HPDE6-E6E7 (cell line): ENCODE measurements around the gene CCR5.
A peak's percentile ranks its signal among the peaks of the same experiment; 100 is the strongest.
"Not testable (repeated sequence)": the region's sequence is repeated elsewhere in the genome, so short reads cannot be mapped to it uniquely, and the experiment has no call there.

Experiments
- DNase-seq: peaks from one replicate; pipeline ENCODE4 v3.0.0; 2011; ENCODE audit warnings: missing footprints; ENCODE audit errors: extremely low spot score

The CCR5 gene

DNA sequence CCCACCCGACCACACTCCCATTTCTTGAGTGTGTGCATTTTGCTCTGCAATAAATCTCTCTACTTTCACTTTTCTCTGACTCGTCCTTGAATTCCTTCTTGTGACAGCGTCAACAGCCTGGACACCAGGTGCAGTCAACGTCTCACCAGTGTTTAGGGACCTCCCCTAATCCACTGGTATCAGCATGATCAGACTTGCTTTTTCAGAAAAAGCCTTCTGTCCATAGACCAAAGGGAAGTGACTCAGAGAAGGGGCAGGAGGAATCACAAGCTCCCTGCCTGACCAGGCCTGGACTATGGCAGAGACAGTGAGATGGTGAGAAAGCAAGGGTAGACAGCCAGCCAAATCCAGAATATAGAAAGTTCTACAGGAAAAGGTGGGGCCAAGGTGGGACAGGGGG lies 15.5 kb downstream of the CCR5 start:
- DNase-seq = peak; percentile 79

DNA sequence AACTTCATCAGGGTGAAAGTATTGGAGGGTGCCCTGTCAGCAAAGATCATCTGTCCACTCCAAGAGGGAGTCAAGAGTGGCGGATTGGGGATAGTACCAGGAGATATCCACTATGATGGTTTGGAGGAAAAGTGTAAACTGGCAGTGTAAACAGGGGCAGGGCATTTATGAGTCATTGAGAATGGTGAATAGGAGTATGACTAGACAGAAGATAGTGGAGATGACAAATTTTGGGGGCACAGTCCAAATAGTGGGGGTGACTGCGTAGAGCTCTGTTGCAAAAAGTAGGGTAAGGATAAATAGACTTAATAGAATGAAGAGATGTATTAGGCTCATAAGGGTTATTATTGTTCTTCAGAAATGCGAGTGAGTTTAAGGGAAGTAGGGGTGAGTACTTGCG lies 18.1 kb downstream of the CCR5 start:
- not testable (repeated sequence) for DNase-seq

DNA sequence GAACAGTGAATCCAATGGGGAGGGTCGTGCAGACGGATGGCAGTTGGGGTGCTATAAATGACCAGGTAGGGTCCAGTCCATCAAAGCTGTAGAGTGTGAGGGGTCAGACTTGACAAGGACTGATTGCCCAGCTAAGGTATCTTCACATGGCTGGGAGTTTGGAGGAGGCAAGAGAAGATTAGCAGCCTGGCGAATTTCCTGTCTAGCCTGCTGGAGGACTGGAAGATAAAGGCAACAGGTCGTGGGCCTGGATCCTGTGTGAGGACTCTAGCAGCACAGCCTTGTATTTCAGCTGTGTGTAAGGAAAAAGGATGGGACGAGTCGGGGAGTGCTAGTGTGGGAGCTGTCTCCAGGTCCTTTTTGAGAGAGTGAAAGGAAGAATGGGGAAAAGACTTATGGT lies 18.6 kb downstream of the CCR5 start:
- no peak for DNase-seq

DNA sequence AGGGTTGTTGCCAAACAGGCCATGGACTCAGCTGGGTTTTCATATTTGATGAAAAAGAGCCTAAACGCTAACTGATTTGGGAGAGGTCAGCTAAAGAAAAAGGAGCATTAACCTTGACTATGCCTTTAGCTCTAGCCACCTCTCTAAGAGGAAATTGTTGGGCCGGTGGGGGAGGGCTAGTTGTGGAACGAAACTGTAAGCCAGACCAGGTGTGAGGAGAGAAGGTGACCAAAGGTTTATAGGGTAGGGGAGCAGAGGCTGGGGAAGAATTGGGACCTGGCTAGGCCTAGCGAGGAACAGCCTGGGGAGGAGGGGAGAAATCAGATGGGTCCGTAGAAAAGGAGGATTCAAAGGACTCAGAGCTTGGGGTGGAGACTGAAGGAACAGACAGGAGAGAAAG lies 20.8 kb downstream of the CCR5 start:
- DNase-seq = not testable (repeated sequence)

DNA sequence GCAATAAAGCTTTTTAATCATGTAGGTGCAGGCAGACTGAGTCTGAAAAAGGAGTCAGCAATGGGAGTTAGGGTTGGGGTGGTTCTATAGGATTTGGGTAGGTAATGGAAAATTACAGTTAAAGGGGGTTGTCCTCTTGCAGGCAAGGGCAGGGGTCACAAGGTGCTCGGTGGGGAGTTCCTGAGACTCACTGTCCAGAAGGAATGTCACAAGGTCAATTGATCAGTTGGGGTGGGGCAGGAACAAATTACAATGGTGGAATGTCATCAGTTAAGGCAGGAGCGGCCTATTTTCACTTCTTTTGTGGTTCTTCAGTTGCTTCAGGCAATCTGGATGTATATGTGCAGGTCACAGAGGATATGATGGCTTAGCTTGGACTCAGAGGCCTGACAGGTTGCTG lies 22.3 kb downstream of the CCR5 start:
- no peak for DNase-seq

DNA sequence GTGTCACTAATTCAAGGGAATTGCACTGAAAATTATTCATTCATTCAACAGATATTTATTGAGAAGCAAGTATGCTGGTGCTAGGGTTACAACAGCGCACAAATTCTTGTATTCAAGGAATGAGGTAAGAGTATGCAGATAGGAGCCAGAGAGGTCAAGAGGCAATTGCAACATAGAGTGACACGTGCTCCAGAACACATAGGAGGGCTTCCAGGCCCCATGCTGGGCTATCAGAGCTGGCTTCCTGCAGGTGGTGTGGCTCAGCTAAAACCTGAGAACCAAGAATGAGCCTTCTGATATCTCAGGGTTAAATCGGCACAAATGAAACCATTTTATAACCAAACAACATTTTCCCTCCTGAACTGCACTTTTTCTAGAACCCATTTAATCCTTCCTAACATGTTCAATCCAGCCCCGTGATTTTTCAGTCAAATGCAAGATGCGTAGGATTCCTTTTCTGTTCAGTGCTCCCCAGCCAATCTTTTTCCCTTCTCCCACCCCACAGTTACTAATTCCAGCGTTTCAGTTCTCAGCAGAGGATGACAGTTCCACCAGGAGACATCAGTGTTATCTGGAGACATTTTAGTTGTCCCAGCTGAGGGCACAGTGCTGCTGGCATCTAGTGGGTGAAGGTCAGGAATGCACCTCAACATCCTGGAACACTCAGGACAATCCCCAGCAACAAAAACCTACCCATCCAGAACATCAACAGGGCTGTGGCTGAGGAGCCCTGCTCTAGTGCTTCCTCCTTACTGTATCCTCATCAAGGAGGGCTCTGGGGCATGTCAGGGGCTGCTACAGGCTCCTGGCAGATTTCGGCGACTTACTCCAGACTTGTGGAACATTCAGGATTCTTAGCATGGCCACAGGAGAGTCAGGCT lies 23.0 kb downstream of the CCR5 start:
- no peak for DNase-seq

DNA sequence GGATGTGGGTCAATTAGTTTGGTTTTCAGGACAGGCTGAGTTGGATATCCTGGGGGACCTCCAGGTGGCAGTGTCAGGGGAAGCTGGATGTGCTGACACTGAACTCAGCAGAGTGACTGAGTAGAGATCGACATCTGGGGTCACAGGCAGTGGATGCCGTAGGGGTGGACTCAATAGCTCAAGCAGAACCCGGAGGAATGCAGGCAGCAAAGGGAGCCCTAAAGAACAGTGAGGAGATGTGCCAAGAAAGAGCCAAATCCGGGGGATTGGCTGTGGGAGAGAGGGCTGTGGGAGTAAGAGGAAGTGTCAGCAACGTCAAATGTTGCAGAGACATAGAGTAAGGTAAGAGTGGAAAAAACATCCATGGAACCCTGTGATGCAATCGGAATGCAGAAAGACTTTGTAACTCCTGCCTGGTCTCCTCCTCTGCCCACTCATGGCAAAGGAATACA lies 24.5 kb downstream of the CCR5 start:
- DNase-seq = no peak

DNA sequence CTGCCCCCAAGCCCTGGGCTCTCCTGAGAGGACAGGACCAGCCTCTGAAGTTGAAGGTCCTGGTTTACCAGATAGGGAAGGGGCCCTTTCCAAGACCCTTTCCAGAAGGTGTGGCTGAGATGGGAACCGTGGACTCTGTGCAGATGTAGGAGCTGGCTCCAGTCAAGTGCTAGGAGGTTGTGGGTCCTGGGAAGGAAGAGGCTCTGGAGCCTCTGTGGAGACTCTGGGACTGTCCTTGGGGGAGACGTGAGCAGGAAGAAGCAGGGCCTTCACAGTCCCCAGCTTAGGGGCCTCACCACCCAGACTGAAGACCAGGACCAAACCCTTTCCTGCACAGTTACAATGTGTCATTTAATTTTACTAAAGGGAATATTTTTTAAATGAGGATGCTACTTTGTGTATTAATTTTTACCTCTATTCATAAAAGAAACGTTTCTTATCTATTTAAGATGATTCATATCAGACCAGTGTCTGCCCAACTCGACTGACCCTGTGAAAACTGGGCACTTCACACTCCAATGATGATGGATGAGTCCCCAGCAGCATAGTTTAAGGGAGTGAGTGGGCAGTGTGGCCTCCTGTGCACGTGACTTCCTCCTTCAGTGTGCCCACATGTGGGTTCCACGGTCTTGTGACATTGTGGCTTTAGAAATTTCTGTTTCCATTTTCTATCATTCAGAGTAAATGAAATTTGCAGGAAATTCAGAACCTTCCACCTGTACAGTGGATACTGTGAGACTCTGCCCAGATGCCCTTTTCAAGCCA lies 25.2 kb downstream of the CCR5 start:
- no peak for DNase-seq

DNA sequence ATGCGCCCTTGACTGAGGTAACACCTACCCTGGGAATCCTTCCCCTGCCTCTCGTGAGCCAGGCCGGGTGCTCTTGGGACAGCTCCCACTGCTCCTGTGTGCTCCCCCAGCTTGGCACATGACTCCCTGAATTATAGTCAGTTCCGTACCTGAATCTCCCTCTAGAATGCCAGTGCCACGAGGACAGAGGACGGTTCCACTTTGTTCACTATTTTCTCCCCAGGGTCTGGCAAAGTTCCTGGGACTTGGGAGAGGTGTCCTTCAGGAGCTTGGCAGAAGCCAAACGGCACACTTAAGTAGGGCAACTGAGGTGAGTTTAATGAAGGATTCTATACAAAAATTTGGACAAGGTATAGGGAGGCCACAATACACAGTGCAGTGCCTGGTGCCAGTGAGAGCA lies 26.4 kb downstream of the CCR5 start:
- DNase-seq = no peak

DNA sequence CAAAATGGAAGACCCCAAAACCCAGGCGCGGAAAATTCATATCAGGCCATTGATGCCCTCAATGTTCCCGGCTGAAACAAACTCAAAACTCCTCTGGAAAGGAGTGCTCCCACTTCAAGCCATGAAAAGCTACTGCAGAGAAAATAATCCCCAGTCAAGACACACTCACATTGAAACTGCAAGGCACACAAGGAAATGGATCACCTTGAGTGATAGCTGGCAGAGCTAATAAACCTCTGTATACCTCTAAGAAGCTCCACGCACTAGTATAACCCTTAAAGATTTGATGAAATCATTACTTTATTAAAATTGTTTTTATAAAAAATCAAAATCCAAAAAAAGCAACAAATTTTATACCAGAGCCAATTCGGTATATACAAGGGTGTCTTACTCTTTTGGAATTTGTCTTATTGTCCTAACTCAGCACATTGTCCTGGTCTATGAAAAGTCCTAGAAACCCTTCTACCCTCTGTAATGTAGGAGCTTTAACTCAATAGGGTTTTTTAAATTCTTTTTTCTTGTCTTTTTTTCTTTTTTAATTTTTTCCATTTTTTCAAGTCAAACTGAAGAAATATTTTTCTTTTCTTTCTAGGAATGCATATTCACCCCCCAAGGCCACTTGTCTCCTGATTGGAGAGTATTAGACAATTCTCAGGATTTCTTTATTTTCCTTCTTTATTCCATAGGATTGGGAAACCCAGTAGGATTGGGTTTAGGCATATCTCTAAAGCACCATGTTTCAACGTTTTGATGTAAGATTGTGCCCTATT lies 27.6 kb downstream of the CCR5 start:
- DNase-seq = no peak

DNA sequence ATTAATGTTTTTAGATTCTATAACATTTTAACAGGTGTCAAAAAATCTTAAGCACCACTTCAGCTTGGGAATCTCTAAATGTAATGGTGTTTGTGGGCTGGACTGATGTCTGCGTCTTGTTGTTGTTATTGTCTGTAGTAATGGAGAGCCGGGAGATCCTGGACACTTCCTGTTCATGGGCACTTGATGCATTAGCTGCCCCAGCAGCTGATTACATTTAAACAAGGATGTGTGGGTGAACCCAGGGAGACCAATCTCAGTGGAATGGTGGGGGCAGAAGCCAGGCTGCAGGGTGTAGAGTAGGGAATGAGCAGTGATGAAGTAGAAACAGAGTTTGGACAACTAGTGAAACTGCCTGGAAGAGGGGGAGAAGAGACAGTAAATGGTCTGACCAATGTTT lies 28.4 kb downstream of the CCR5 start:
- no peak for DNase-seq

DNA sequence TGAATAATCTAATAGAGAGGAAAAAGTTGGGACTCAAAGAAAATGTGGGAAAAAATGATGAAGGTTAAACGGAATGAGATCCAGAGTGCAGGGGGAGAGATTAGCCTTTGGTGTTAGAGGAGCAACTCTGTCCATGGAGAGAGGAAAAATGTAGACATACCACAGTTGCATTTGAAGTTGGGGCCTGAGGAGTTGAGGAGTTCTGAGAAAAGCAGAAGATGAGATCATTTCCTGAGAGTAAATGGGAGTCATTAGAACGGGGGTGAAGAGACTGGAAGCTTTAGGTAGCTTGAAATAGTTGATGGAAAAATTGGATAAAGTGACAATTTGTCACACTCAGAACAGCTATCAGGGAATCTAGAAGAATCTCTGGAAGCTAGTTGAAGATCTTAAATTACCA lies 28.8 kb downstream of the CCR5 start:
- DNase-seq = no peak

DNA sequence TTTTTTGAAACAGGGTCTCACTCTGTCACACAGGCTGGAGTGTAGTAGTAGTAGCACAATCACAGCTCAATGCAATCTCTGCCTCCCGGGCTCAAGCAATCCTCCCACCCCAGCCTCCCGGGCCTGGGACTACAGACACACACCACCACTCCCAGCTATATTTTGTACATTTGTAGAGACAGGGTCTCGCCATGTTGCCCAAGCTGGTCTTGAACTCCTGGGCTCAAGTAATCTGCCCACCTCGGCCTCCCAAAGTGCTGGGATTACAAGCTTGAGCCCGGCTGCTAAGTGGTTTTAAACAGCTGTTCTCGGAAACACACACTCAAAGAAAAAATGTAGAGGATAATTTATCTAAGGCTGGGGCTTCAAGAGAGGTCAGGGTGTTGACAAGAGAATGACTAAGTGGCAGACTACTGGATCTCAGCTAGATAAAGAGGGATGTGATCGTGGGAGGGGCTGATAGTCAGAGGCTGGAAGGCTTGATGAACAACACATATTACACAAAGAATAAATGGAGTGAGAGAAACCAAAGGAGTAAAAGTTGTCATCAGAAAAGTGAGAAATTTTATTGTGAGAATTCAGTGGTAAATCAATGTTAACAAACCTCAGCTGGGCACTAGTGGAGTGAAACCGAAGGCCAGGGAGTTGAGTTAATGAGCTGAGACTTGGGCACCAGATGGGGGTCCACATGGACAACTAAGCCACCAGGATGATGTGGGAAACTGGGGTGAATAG lies 29.4 kb downstream of the CCR5 start:
- DNase-seq = no peak

DNA sequence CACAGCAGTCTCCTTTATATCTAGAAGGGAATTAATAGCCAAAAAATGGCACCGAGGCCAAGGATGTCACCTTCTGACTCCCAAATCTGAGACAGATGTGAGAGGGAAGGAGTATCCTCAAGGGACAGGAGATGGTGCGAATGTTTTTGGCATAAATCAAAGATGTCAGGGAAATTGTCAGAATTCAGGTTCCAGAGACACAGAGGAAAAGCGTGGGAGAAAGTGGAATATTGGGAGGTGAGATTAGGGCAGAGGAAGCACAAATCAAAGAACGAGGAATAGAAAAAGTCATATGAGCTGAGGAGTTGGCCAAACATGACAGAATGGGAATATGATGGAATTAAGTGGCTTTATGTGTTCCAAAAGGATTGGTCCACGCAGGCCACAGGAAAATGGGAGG lies 30.1 kb downstream of the CCR5 start:
- no peak for DNase-seq

DNA sequence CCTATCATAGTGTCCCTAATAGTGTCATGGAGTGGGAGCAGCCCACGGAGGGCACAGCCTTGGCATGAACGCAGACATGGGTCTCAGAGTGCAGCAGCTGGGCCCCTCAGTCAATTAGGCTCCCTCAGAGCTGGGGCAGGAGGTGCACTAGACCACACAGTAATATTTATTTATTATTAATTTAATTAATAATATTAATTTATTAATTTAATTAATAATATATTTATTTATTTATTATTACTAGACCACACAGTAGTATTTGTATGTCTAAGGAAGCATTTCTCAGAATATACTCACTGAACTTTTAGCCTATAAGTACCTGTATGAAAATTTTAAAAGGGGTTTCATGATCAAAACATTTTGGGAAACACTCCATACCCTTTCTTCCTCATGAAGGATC lies 30.8 kb downstream of the CCR5 start:
- no peak for DNase-seq

DNA sequence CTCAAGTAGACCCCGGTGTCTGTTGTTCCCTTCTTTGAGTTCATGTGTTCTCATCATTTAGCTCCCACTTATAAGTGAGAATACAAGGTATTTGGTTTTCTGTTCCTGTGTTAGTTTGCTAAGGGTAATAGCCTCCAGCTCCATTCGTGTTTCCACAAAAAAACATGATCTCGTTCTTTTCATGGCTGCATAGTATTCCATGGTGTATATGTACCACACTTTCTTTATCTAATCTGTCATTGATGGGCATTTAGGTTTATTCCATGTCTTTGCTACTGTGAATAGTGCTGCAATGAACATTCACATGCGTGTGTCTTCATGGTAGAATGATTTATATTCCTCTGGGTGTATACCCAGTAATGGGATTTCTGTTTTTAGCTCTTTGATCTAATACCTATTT lies 32.2 kb downstream of the CCR5 start:
- not testable (repeated sequence) for DNase-seq

DNA sequence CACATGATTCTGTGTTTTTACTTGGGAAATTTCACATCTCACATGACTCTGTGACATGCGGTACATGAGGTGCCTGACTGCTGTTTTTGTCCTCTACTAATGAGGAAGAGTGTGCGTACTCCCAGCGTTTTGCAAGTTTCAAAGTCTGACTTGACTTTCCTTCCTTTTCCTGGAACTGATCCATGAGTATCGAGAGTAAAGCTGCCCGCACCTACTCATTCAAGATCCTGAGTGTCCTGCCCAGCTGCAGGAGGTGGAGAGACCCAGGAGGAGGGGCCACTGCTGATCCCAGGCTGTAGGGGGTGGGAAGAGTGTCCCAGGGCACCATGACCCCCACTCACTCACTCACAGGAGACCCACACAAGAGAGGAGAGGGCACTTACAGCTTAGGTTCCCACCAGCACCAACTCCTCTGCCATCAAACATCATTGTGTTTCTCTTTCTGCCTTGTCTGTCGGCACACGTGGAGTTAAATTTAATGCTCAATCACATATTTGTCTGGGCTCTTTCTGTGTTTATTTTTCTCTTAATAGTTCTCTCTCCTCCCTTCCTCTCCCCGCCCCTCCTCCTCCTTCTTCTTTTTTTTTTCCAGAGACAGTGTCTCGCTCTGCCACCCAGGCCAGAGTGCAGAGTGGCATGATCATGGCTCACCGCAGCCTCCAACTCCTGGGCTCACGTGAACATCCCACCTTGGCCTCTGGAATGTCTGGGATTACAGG lies 34.7 kb downstream of the CCR5 start:
- no peak for DNase-seq

DNA sequence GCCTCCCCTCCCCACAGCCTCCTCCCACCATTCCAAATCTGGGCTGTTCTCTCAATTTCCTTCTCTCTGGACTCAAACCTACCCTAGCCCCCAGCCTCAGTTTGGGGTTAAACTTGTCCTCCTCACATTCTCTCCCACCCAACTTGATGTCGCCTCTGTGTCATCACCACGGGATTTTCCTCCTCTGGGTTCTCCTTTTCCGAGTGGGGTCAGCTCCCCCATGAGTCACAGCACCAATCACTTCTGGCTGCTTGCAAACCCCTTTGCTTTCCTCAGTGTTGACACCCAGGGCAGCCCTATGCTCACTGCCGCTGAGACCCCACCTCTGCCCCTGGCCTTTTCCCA lies 35.7 kb downstream of the CCR5 start:
- no peak for DNase-seq

DNA sequence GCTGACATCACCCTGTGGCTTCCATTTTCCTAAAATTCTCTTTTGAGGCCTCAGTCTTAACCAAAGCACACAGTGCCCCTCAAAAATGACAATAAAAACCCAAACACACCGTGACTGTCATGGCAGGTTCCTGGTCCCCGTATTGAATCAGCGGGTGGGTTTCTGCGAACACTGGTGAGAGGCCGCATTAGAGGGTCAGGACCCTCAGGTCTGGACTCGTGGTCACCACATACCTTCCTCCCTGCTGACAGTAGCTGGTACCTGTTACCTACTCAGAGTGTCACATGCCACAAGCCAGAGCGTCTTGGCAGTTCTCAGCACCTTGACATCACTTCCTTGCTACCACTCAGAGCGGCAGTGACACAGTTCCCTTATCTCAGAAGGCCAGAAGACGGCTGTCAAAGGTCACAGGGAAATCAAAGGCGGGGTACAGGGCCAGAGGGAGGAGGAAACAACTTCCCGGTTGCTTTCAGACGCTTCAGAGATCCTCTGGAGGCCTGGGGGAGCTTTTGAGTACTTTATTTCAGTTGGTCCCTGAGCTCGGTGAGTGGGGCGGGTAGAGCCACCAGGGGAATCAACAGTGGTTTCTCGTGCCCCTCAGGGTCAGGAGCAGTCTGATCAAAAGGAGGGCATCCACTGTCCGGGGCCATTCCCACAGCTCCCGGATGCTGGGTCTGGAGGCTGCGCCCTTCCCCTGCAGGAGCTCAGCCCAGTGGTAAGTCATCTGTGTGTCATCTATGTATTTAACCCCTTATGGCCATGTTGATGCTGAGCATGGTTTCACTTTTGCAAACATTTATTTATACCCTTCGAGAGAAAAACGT lies 36.3 kb downstream of the CCR5 start, which contains the start of the genes CCR5AS and CCRL2:
Gene CCR5AS (minus strand): TSS at position 279 of the 824 bp plus-strand sequence.
Gene CCRL2 (plus strand): TSS at position 472 of the 824 bp plus-strand sequence. CDS start 821 bp downstream, outside the sequence.
- DNase-seq = peak; percentile 21

DNA sequence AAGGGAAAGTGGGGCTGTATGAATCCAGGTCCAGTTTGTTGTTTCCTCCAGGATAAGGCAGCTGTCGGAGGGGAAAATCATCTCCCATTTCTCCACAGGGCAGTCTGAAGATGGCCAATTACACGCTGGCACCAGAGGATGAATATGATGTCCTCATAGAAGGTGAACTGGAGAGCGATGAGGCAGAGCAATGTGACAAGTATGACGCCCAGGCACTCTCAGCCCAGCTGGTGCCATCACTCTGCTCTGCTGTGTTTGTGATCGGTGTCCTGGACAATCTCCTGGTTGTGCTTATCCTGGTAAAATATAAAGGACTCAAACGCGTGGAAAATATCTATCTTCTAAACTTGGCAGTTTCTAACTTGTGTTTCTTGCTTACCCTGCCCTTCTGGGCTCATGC lies 37.2 kb downstream of the CCR5 start:
- no peak for DNase-seq
